K562 (cell line): ENCODE results near the gene GRAMD2A. TPM values are rescaled to one million over a fixed set of nuclear protein-coding genes. Genes with fewer than 3 reads are reported as not detected.
A peak's percentile ranks its signal among the peaks of the same experiment; 100 is the strongest.

Experiments used
- ARID4B ChIP-seq: sonication (generic); formaldehyde crosslinking; IDR thresholded peaks from 2 replicates; pipeline ENCODE4 v1.8.0; 2022; ENCODE audit warnings: mild to moderate bottlenecking, missing genetic modification reagents
- ATF7 ChIP-seq: fragments of 450-650 bp; IDR thresholded peaks from 2 replicates; pipeline ENCODE4 v1.7.1; 2014; ENCODE audit warnings: mild to moderate bottlenecking, moderate library complexity
- CREM ChIP-seq: IDR thresholded peaks from 2 replicates; pipeline ENCODE4 v1.6.1; 2014; ENCODE audit warnings: antibody characterized with exemption, low read depth
- FOXJ2 ChIP-seq: fragments of 200-800 bp; sonication (Bioruptor generic); IDR thresholded peaks from 2 replicates; pipeline ENCODE4 v1.6.1; 2016; ENCODE audit warnings: missing genetic modification characterization, missing compliant biosample characterization
- GATAD2B ChIP-seq: fragments of 450-650 bp; IDR thresholded peaks from 2 replicates; pipeline ENCODE4 v1.6.1; 2017; ENCODE audit warnings: mild to moderate bottlenecking, borderline replicate concordance
- GTF2A2 ChIP-seq: IDR thresholded peaks from 2 replicates; pipeline ENCODE4 v1.6.1; 2016; ENCODE audit warnings: mild to moderate bottlenecking, missing genetic modification characterization, missing compliant biosample characterization
- HCFC1 ChIP-seq: IDR thresholded peaks from 2 replicates; pipeline ENCODE4 v1.6.1; 2012; ENCODE audit warnings: low read depth, low read length, improper control_type of control experiment
- MNT ChIP-seq, 2 experiments: fragments of 450-650 bp; conservative IDR thresholded peaks; 2 replicates each; pipeline ENCODE4 v1.6.1; 2017; ENCODE audit warnings: mild to moderate bottlenecking in 2 of 2, moderate library complexity in 2 of 2
- NEUROD1 ChIP-seq: fragments of 150-350 bp; IDR thresholded peaks from 2 replicates; pipeline ENCODE4 v1.6.1; 2014; ENCODE audit warnings: borderline replicate concordance, low read length, low read depth; ENCODE audit not compliant: partially characterized antibody
- NFRKB ChIP-seq: fragments of 450-650 bp; IDR thresholded peaks from 2 replicates; pipeline ENCODE4 v1.6.1; 2016; ENCODE audit warnings: low read depth
- NR1H2 ChIP-seq: sonication (generic); formaldehyde crosslinking; IDR thresholded peaks from 2 replicates; pipeline ENCODE4 v1.4.0; 2020; ENCODE audit warnings: mild to moderate bottlenecking, missing genetic modification reagents
- PKNOX1 ChIP-seq: fragments of 450-650 bp; IDR thresholded peaks from 2 replicates; pipeline ENCODE4 v1.6.1; 2016
- PML ChIP-seq: IDR thresholded peaks from 2 replicates; pipeline ENCODE4 v1.6.1; 2012; ENCODE audit warnings: low read length, inconsistent platforms
- POLR2A ChIP-seq: fragments of 450-650 bp; conservative IDR thresholded peaks from 2 replicates; pipeline ENCODE4 v1.6.1; 2016
- ZBTB12 ChIP-seq: fragments of 250-450 bp; sonication (Bioruptor Pico); IDR thresholded peaks from 2 replicates; pipeline ENCODE4 v1.4.0; 2020
- ZNF197 ChIP-seq: fragments of 200-800 bp; sonication (Bioruptor generic); IDR thresholded peaks from 2 replicates; pipeline ENCODE4 v1.6.1; 2016; ENCODE audit warnings: low read depth, missing genetic modification characterization, missing compliant biosample characterization
- ZNF224 ChIP-seq: sonication (generic); formaldehyde crosslinking; IDR thresholded peaks from 2 replicates; pipeline ENCODE4 v1.8.0; 2022; ENCODE audit warnings: mild to moderate bottlenecking, missing genetic modification reagents
- ZNF512 ChIP-seq: IDR thresholded peaks from 2 replicates; pipeline ENCODE4 v1.6.1; 2016; ENCODE audit warnings: missing genetic modification characterization, missing compliant biosample characterization
- ZNF551 ChIP-seq: fragments of 250-450 bp; sonication (Bioruptor Pico); IDR thresholded peaks from 2 replicates; pipeline ENCODE4 v1.5.0; 2021; ENCODE audit warnings: mild to moderate bottlenecking, moderate library complexity
- ZSCAN29 ChIP-seq: fragments of 450-650 bp; IDR thresholded peaks from 2 replicates; pipeline ENCODE4 v1.6.1; 2017
- polyA plus RNA-seq, 8 experiments: library from polyadenylated mRNA; depleted of rRNA in 4 of 8; stranded (reverse) in 5 of 8; unstranded in 3 of 8; fragments of >200 nt; fragmentation: Nextera tagmentation in 2 of 8; fragmentation: Illumina TruSeq in 1 of 8; extraction: Ambion mirVana in 2 of 8; extraction: Trizol in 1 of 8; gene quantifications; 2 replicates each; pipeline versions ENCODE4 v1.2.1 to v1.2.3, GENCODE V29; 2011 to 2014; ENCODE audit warnings: inconsistent platforms in 1 of 8, missing spikeins in 1 of 8
- total RNA-seq, 7 experiments: library from RNA; depleted of rRNA in 6 of 7; stranded (reverse); fragments of >200 nt in 6 of 7; fragmentation: Illumina TruSeq in 2 of 7; extraction: Trizol in 2 of 7; gene quantifications; 2 replicates each; pipeline versions ENCODE4 v1.2.1 to v1.2.3, GENCODE V29; 2011 to 2021; ENCODE audit warnings: low replicate concordance in 1 of 7

Gene GRAMD2A
- total and polyA plus RNA-seq, 9 of the 15 experiments (the other 6 are each of a cell fraction or from before 2014, with no cell fraction given): 0.08 to 0.22 TPM; not detected in 7

- TF ChIP-seq MNT (conservative IDR thresholded peaks at IDR 0.05) (peak; percentile 77 to 89), PML (peak; percentile 25; the same call in 1 of the 2 replicates), ZSCAN29 (peak; percentile 71), ZNF197 (CRISPR knock-in tag) (no peak), ZBTB12 (CRISPR knock-in tag) (no peak), FOXJ2 (tag) (no peak), ARID4B (peak; percentile 34), CREM (peak; percentile 47), ZNF224 (CRISPR knock-in tag) (no peak), ZNF551 (CRISPR knock-in tag) (no peak), ATF7 (peak; percentile 79), NFRKB (no peak), GTF2A2 (no peak), ZNF512 (no peak), HCFC1 (peak; percentile 59), NEUROD1 (peak; percentile 57), GATAD2B (peak; percentile 58; the same call in 1 of the 2 replicates), NR1H2 (CRISPR knock-in tag) (no peak), PKNOX1 (peak; percentile 67), POLR2A (peak; percentile 93)
Measured at GRCh38 chr15:72231066-72231832, 33.7 kb upstream of the GRAMD2A start, which contains the start of gene PKM (continued).
